Activated naive CD4-positive, alpha-beta T cell treated with anti-CD3 and anti-CD28 coated beads, Interleukin-2, amount 50 U/mL, for 16 hours (primary cell): ENCODE data around the gene TMEM14A.
"Not testable (repeated sequence)": the region's sequence is repeated elsewhere in the genome, so short reads cannot be mapped to it uniquely, and the experiment has no call there.

Source experiments
- DNase-seq: peaks from one replicate; pipeline ENCODE4 v3.0.0-alpha.2; 2020

Gene TMEM14A

DNA sequence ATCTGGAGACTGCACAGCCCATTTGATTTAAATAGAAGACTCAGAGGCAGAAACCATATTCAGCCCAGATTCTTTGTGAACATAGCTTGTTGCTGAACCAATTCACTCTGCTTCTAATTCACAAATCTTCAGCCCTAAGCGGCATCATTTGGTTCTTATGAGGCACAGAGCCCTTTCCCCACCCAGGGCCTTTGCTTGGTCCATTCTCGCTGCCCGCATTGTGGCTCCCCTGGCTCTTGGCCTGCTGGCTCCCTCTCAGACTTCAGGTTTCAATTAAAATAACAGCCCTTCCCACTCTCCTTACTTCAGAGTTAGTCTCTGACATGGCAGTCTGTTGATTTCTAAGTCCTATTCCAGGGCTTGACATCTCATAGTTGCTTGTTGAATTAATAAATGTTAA is 9.4 kb upstream of the TMEM14A start:
- DNase-seq = no peak

DNA sequence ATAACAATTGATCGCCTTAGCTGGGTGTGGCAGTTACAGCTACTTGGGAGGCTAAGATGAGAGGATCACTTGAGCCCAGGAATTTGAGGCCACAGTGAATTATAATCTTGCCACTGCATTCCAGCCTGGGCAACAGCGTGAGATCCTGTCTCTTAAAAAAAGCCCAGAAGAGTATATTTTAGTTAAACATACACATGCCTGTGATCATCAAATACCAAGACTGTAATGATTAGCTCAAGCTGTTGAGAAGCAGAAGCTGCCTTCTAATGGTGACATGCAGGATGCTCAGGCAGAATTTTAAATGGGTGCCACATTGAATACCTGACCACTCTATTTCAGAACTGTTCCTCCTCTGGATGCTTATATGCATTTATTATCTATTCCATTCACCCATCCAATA is 8.9 kb upstream of the TMEM14A start:
- no peak for DNase-seq

DNA sequence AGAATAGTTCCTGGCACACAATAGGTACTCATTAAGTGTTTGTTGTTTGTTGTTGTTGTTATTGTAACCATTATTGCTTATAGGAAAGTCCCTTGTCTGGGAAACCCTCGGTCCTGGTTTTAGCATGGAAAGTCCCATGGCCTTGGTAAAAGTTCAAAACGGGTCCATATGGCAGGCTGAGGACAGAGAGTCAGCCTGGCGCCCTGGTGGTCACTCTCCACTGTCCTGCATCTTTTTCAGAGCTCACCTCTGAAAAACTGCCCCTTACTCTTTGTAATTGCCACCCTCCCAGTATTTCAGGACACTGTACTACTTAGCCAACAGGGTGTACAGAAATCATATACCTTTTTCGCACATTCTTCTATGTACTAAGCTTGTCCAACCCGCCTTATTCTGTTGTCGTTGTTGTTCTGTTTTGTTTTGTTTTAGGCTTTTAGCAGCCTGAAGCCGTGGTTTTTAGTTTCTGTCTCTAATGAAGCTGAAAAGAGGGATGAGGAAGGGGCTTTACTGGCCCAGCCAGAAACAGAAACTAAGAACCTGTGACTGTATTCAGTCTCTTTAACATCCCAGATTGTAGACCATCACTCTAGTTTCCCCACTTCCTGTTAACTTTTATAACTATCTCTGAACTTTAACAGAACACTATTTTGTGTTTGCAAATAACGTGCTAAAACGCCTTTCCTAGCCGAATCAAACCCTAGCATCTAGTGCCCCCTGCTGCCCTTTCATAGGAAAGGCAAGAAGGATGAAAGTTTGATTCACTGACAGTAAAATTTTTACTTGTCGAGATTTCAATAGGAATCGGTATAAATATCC is 7.6 kb upstream of the TMEM14A start:
- DNase-seq = peak; percentile 42

DNA sequence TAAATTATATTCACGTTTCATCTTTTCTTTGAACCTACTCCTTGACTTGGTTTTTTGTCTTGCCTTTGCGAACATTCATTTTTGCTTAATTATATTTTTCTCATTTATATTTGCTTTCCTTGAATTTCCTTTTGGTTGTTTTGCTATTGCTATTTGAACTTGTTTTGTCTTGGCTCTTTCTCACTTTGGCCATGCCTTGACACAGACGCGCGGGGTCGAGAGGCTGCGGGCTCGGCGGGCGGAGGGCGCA is 7.1 kb upstream of the TMEM14A start:
- DNase-seq = no peak

DNA sequence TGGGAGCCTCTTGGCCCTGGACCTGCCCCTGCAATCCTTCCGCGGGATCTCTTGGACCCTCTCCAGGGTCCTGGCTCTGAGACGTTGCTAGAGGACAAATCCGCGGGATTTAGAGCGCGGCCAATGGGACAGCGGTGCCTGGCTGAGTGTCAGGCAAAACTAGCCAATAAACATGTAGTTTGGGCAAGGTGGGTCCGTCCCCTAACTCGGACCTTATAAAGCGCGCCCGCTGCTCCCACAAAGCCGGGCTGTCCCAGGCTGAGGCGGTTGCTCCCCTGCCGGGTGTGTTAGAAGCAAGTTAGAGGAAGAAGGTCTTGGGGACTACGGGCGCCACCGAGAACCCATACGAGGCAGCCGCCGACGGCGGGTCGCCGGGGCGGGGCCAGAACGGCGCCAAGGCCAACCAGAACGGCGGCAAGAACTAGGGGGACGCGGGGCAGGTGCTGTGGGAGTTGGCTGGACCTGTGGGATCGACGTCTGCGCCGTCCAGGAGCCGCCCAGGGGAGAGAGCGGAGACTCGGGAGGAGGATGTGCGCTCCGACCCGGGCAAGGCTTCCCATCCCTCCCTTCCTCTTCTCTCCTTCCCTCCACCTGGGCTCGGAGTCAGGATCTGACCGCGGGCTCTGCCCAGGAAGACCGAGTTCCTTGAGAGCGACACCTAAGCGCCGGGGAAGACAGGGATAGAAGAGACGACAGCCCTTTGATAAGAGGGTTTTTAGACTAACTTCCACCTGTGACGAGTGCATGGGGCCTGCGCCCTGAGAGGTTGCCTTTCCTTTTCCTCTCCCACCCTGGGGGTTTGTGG is 6.5 kb upstream of the TMEM14A start:
- DNase-seq = peak; percentile 63

DNA sequence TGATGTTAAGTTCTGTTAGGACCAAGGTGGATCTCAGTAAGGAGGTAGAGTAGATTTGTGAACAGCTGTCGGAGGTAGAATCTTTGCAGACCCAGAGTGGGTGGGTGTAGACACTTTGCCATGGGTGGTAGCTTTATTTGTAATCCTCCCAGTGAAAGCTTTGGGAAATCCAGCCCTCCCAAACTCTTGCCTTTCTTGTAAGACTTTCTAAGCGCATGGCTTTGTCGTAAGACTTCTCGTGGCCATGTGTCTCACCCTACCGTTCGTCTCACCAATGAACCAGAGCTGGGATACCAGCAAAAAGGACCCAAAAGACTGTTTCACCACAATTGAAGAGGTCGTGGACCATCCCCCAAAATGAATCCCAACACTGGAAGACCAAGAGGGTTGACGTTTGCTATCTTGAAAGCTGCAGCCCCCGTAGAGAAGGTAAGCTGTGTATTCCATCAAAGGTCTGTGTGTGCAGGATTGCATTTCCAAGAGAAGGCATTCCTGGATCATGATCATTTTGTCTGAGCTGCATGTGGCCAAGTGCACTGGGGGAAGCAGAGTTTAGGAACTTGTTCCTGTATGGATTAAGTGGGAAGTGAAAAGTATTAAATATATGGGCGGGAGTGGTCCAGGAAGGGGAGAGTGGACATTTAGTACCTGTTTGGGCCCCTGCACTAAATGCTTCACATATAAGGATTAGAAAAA is 5.8 kb upstream of the TMEM14A start:
- no peak for DNase-seq

DNA sequence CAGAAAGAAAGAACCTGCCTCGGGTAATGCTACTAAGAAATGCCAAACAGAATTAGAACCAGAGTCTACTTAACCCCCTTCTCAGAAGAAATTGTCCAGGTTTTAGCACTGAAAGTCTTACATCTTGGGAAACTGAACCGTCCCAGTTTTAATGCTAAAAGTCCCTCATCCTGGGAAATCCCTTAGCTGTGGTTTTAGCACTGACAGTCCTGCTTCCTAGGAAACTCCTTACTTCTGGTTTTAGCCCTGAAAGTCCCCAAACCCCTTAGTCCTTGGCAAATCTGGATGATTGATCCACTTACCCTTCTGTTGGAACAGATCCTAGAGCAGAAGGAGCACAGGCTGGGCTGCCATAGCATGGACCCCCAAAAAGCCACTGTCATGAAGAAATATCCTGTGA is 4.8 kb upstream of the TMEM14A start:
- no peak for DNase-seq

DNA sequence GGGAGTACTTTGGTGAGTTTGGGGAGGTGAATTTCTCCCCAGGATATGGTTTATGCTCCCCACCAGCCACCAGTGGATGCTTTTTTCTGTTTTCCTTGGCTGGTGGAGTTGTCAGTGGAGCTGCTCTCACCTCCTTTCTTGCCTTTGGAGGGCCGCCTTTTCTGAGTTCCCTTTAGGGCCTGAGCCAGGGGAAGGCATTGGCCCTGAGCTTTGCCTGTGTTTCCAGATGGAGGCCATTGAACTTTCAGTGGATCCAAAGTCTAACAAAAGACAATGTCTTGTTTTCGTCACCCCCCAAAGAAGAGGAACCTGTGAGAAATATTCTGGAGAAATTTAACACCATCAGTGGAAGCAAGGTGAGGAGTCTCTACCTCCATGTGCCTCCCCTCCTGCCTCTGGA is 4.4 kb upstream of the TMEM14A start:
- no peak for DNase-seq

DNA sequence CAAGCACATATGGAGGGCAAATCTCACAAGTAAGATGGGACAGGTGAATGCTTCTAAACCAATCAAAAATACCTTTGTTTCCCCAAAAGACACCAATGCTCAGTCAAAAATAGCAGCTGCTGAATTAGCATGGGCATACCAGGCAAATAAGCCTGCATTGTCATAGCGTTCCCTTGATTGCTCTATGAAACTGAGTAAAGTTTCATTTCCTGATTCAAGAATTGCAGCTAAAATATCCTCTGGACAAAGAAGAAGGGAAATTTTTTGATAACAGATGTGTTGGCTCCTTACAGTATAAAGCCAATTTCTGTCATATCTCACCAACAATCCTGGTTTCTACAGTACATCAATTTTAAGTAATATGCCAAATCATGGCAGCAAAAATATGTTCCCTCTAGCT is 3.3 kb upstream of the TMEM14A start:
- no peak for DNase-seq

DNA sequence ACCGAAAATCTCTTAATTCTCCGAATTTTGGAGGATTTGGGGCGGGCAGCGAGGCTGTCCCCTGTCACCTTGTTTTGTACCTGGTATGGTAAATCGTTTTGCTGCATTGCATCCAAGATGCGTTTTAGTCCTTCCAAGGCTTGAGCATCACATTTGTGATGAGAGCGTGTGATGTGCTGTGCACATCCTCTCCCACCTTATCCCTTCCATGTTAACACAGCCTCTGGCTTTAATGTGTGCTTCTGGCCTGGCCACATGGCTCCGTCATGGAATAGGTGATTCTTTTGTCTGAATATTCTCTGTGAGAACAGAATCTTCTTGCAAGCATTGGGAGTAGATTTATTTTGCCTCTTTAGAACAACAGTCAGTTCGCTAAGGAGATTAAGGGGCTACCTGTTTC is 763 bp downstream of the TMEM14A start:
- DNase-seq = no peak

DNA sequence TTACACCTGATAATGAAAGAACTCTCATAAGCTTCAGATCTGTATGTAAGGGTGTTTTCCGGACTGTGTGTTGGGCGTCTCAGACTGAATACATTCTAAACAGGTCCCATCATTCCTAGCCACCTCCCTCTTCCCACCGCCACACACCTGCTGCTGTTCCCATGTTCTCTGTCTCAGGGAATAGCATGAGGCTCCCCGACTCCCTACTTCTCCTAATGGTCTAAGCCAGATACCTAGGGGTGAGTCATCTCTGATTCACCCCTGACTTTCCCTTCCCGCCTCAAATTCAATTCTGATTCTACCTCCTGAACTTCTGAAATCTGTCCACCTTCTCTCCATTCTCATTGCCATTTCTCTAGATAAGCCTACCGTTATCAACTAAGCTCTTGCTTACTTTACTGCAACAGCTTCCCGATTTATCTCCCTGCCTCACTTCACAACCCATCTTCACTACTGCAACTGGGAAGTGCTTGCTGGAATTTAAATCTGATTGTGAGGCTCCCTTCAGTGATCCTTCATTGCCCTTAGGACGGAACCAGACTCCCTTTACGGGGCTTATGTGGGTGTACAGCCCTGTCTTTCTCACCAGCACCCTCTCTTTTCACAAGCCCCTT is 1.6 kb downstream of the TMEM14A start:
- DNase-seq = no peak

DNA sequence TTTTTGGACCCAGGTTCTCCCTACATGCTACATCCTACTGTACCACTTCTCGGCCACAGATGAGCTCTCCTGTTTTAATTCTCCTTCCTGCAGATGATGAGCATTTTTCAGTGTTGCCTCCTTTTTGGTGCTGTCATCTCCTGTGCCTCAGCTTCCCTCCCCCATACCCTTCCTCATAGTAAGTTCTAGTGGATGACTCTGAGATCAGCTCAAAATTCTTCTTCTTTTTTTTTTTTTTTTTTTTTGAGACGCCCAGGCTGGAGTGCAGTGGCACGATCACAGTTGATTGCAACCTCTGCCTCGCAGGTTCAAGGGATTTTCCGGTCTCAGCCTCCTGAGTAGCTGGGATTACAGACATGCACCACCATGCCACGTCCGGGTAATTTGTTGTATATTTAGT is 3.8 kb downstream of the TMEM14A start:
- no peak for DNase-seq

DNA sequence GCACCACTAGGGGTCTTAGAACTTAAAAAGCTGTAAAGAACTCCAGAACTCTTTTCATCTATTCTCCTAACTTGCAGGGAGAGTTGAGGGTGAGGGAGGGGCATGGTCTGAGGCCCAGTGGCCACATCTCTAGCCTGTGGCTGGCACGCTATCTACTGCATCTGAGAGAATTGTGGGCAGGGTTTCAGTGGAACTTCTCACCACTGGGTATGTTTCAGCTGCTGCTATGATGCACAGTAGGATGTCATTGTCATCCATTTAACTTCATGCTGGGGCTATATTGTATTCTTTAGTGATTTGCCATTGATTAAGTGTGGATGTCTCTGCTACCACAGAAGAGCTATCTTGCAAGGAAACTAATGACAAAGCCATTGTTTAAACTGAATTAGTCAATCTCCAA is 4.5 kb downstream of the TMEM14A start:
- DNase-seq = no peak

DNA sequence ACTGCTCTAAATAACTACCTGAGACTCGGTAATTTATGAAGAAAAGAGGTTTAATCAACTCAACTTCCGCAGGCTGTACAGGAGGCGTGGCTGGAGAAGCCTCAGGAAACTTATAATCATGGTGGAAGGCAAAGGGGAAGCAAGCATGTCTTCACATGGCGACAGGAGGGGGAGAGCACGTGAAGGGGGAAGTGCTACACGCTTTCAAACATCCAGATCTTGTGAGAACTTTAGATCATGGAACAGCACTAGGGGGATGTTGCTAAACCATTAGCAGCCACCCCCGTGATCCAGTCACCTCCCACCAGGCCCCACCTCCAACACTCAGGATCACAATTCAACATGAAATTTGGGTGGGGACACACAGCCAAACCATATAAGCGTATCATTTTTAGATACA is 5.7 kb downstream of the TMEM14A start:
- DNase-seq = not testable (repeated sequence)

DNA sequence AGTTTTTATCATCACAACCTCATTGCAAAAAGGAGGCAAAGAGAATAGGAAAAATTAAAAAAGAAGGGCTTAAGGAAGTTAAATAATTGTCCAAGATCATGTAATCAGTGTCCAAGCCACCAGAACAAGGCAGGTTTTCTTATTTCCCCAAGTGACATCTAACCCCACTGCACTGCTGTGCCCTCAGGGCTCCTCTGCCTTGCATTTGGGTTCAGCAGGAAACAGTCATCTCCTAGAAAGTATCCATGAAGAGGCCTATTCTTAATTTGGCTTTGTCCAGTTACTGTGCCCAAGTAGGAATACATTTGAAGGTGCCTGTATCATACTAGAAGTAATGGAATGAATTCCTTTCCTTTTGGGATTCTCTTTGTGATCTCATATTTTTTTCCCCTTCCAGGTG is 10.5 kb downstream of the TMEM14A start:
- DNase-seq = no peak

DNA sequence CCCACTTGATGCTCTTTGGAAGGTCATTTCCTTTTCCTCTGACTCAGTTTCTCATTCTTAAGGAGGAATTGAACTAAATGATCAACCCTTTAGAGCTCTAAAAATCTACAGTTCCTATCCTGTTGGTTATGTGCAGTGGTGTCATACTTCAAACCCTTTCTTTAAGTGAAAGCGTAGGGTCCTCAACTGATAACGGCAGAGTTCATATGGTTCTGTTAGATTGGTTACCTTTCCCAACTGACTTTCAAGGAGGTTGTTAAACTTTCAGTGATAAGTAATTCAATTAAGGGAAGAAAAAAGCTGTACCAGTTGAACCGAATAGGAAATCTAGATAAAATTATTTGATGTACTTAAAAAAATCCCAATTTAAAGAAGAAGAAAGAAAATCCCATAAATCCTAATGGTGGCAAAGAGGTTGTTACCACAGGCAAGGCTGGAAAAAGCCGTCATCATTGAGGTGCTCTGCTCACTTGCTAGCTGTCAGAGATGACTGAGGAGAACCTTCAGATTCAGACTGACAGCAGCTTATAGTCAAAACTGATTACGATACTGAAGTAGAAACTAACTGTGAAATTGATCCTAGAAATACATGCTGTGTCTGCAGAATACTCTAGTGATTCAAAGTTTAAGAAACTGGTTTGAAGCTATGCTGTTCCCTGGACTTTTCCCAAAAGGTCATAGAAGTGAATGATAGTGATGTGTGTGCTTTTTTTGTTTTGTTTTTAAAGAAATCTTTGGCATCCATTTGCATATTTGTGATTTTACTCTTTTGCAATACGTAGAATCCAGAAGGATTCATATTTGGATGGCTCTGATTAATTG is 16.2 kb downstream of the TMEM14A start:
- no peak for DNase-seq

DNA sequence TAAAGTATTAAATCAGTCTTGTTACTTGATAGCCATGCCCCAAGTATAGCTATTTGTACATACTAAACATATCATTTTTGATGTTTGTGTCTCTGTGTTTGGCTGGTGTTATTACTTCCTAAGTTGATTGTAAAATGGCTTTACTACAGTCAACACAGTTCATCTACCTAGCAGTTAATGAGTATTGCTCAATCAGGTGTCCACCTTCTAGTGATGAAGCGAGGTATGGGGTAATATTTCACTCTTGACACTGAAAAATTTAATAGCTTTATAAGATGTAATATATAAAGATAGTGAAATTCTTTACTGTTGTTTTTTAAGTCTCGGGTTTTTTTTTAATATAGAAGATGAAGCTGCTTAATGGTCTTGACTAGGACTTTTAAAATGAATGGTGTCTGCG is 18.9 kb downstream of the TMEM14A start:
- DNase-seq = no peak

DNA sequence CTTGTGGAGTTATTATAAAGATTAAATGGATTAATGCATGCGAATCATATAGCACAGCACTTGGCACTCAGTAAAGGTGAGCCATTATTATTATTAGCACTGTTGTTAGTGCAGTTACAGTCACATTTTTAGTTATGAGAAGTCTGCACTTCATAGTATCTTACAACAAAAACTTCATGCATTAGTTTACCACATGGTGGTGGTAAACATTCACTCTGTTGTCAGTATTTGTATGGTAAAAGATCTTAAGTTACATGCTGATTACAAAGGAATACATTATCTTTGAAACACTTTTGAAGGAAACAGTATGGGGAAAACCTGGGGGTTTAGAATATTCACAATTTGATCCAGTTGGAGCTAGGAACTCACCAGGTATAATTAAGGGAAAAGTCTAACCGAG is 20.8 kb downstream of the TMEM14A start:
- DNase-seq = no peak

DNA sequence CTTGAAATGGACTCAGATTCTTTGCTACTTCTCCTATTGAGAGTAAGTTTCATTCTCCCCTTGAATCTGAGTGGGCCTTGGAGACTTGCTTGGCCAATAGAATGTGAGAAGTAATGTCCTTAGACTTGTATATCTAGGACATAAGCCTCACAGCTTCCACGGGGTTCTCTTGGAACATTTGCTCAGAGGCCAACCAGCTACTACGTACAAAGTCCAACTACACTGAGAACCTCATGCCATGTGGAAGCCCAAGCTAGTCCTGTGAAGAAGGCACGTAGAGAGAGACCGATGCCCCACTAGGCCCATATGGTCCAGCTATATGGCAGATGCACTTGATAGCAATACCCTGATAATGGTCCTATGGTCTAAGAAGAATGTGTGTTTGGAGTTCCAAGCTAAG is 22.9 kb downstream of the TMEM14A start:
- no peak for DNase-seq

DNA sequence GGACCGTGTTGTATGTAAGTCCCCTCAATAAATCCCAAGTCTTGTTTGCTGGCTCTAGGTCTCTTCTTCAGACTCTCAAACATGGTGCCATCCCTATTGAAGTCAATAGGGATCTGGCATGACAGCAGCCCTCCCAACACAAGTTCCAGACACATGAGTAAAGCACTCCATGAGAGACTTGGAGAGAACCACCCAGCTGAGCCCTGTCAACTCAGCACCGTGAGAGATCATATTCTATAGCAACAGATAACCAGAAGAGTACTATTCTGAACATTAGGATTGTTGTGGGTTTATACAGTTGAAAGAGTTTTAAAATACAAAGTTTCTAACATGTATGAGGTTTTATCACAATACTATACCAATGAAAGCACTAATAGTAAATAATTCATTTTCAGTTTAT is 23.5 kb downstream of the TMEM14A start:
- no peak for DNase-seq

DNA sequence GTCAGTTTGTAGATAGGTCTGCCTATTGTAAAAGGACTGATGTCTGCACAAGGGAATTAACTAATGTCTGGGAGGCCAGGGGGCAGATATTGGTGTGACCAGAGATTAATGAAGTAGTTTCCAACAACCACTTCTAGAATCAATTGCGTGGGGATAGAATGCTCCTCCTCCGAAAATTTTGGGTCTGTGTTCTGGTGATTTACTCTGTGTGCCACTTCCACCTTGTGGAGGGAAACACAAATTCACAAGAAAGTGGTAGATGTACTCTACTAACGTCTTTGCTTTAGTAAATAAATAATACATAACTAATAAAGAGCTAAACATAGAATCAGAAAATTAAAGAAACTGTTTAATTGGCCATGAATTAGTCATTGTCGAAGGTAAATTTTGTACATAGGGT is 25.5 kb downstream of the TMEM14A start:
- DNase-seq = no peak

DNA sequence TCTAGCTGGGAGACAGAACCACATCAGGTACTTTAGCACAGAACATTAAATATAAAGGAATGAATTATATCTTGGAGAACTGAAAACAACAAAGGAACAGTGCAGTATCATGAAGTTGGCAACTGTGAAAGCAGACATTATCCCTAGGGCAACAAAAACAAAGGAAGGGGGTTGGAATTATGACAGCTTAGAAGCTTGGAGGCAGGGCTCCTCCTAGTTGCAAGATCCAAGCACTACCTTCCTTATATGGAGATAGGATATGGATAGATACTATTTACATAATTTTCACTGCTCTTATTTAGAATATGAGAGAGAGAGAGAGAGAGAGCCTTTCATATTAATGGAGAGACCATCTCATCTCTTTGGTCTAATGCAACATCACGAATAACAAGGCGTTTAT is 27.0 kb downstream of the TMEM14A start:
- no peak for DNase-seq

DNA sequence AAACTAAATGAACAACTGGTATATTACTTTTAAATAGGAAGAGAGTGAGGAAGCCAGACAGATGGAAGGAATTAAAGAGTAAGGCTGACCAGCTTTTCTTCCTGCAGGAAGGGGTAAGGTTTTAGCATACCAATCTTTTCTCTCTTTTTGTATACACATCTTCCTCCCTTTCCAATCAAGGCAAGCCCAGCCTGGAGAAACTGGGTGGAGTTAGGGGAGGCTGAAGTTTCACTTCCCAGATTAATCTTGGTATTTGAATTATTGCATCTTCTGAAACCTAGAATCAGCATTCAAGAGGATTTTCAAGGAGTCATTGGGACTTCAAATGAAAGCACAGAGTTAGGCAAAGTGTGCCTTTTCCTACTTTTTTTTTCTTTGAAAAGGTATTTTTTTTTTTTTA is 33.1 kb downstream of the TMEM14A start:
- DNase-seq = no peak
